ENCODE data around the gene ALS2CL.
"Not testable (repeated sequence)": the region's sequence is repeated elsewhere in the genome, so short reads cannot be mapped to it uniquely, and the experiment has no call there.

The ALS2CL gene

GRCh38 chr3:46715507-46716175, 22.2 kb upstream of the ALS2CL start:
- no peak for DNase-seq

GRCh38 chr3:46714728-46715506, 21.4 kb upstream of the ALS2CL start:
- no peak for DNase-seq

GRCh38 chr3:46713898-46714552, 20.5 kb upstream of the ALS2CL start:
- DNase-seq = peak; percentile 30 to 64

GRCh38 chr3:46713050-46713897, 19.8 kb upstream of the ALS2CL start:
- DNase-seq = no peak

GRCh38 chr3:46712191-46713049, 18.9 kb upstream of the ALS2CL start:
- DNase-seq = no peak

GRCh38 chr3:46711760-46712159, 18.3 kb upstream of the ALS2CL start:
- no peak for DNase-seq

- no peak for DNase-seq
These were observed 17.8 kb upstream of the ALS2CL start for GRCh38 chr3:46711305-46711704.

GRCh38 chr3:46710671-46711295, 17.3 kb upstream of the ALS2CL start:
- DNase-seq = no peak

GRCh38 chr3:46710229-46710628, 16.8 kb upstream of the ALS2CL start:
- DNase-seq = no peak

GRCh38 chr3:46709721-46710120, 16.2 kb upstream of the ALS2CL start:
- DNase-seq = no peak

- DNase-seq = no peak
These were observed 15.7 kb upstream of the ALS2CL start for GRCh38 chr3:46709157-46709654.

- DNase-seq = no peak
These were observed 15.1 kb upstream of the ALS2CL start for GRCh38 chr3:46708401-46709156.

GRCh38 chr3:46707601-46708011, 14.1 kb upstream of the ALS2CL start:
- DNase-seq = no peak

GRCh38 chr3:46706771-46707582, 13.5 kb upstream of the ALS2CL start:
- no peak for DNase-seq

- no peak for DNase-seq
These were observed 12.5 kb upstream of the ALS2CL start for GRCh38 chr3:46705751-46706552.

GRCh38 chr3:46705022-46705530, 11.6 kb upstream of the ALS2CL start:
- peak; percentile 43 to 76 for DNase-seq

GRCh38 chr3:46704346-46704745, 10.9 kb upstream of the ALS2CL start:
- not testable (repeated sequence) for DNase-seq

GRCh38 chr3:46703013-46703520, 9.6 kb upstream of the ALS2CL start:
- no peak for DNase-seq

Measured in NCI-H524 (cell line).